HG03280 (cell line): Measurements from ENCODE around the gene LOXL1.
"Not testable (repeated sequence)": the region's sequence is repeated elsewhere in the genome, so short reads cannot be mapped to it uniquely, and the experiment has no call there.

Experiments
- ATAC-seq: cut with Tn5 transposase; IDR thresholded peaks from one replicate; pipeline ENCODE4 v1.9.1; 2021; ENCODE audit warnings: mild to moderate bottlenecking, moderate library complexity; ENCODE audit not compliant: unreplicated experiment

Gene LOXL1

DNA sequence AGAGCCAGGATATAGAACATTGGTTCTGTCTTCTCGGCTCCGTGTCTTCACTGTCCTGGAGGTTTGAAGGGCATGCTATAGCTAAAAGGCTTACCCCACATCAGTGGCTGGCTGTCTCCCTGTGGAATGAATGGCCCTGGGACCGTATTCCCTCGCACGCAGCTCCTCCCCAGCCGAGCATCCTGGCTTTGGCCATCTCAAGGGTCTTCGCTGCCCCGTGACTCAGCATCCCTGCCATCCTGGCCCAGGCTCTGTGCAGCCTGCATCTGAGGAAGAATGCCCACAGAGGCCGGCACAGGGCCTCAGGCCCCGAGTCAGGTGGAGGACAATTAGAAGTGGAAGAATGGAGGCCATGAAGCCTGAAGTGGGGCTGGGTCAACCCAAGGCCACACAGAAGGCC is 11.0 kb downstream of the LOXL1 start:
- ATAC-seq = no peak

DNA sequence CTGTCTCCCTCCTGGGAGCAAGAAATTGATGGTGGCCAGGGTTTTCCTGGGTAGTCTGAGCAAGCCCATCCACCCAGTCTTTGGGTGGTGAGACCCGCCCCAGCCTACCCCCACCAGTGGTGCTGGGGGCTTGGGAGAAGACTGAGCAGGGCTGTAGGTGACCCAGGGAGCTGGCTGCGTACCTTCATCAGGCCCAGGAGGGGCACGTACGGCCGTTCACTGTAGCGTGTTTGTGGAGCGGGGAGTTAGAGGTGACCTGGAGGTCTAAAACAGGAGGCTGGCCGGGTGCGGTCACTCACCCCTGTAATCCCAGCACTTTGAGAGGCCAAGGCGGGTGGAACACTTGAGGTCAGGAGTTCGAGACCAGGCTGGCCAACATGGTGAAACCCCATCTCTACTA is 11.5 kb downstream of the LOXL1 start:
- ATAC-seq = no peak

DNA sequence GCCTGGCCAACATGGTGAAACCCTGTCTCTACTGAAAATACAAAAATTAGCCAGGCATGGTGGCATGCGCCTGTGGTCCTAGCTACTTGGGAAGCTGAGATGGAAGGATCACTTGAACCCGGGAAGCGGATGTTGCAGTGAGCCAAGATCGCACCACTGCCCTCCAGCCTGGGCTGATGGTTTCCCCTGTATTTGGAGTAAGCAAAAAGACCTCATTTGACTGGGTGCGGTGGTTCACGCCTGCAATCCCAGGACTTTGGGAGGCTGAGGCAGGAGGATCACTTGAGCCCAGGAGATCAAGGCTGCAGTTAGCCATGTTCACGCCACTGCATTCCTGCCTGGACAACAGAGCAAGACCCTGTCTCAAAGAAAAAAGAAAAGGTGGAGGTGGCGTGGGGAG is 12.3 kb downstream of the LOXL1 start:
- ATAC-seq = not testable (repeated sequence)

- ATAC-seq = no peak
These were observed 12.9 kb downstream of the LOXL1 start for GRCh38 chr15:73939138-73939537.

DNA sequence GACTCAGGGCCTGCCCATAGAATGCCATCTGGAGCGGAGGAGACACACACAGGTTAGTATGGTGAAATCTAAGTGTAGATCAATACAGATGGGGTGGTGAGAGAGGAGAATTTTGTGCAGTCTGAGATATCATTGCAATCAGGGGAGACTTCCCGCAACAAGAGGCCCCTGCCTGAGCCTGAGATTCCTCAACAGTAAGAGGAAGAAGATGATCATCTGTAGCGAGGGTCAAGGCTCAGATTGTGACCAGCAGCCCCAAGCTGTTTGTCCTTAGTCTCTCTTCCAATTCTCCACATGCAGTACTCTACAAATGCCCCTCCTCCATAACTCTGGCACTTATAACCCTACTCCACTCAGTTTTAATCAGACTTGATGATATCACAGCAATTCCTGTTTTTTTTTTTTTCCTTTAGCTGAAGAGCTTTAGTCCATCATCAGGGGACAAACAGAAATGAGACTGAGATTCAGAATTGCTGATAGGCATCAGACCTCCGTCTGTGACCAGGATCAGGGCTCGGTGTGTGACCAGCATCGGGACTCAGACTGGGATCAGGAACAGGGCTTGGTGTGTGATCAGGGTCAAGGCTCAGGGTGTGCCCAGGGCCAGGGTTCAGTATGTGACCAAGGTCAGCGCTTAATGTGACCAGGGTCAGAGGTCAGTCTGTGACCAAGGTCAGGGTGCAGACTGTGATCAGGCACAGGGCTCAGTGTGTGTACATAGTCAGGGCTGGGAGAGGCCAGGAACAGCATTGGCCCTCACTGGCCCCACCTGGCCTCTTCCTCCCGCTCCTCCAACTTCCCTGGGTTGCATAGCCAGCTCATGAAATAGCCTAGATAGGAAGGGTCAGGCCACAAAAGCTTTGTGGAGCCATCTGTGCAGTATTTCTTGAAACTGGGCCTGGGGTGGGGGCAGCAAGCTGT is 14.1 kb downstream of the LOXL1 start:
- ATAC-seq = no peak

DNA sequence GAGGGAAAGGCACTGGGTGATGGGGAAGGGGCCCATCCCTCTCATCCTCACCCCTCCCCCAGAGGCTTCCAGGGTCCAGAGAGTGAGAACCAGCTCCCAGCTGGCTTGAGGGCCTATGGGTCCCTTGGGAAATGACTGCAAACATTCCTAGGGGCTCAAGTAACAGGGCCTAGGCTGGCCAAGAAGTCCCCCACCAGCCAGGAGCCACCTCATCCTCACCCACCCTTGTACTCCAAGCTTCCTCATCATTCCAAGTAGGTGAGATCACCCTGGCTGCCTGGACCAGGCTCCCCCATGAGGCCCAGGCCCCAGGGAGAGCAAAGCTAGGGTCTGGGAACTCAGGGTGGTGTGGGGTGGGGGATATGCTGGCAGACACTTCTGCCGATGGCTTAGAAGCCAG is 14.8 kb downstream of the LOXL1 start:
- ATAC-seq = no peak

DNA sequence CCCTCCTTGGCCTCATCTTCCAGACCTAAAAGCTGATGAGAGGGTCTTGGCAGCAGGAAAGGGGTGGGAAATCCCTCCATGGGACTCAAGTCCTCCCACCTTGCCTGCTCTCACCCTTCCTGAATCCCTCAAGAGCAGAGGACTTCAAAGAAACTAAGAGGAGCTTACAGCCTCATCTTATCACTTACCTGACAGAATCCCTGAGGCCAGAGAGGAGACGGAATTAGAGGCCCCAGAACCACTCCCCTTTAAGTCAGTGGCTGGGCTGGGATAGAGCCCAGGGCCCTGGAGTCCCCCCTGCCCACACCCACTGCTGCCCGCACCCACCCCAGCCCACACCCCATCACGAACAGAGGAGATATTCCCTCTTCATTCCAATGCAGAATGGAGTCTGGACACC is 15.2 kb downstream of the LOXL1 start:
- no peak for ATAC-seq

- no peak for ATAC-seq
These were observed 15.8 kb downstream of the LOXL1 start for GRCh38 chr15:73941871-73942635.

- ATAC-seq = no peak
These were observed 16.5 kb downstream of the LOXL1 start for GRCh38 chr15:73942751-73943270.

DNA sequence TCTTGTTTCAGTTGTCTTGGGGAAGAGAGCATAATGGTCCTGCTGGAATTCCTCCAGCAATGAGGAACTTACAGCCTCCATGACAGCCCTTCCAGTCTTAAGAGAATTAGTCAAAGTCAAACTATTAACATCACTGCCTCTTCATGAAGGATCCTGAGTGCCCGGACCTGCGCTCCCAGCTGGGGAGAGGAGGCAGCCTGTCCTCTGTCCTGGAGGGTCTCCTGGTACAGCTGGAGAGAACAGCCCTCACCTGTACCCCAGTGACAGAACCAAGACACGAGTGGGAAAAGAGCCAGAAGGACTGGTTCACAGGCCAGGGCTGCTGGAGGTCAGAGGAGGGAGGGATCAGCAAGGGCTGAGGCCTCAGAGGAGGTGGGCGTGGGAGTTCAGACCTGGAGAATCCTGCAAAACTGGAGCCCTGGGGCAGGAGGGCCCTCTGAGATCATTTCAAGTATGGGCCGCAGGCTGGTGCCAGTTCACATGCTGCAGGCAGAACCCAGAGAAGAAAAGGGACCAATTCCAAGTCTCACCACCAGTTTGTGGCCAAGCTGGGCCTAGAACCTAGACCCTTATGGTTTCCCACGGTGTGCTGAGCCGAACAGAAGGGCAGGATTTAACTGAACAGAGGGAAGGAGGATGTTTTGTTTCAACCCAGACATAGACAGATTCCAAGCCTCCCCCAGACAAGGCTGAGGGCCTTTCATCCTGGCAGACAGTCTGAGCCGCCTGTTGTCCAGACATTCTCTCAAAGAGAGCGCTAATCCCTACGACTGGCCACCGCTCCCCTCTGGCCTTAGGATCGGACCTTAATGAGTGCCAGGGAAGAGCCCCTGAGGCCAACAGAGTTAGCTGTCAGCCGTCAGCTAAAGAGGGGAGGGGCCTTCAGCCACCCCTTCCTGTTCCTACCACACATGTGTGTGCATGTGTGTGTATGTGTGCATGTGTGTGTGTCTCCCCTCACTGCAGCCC is 18.2 kb downstream of the LOXL1 start:
- ATAC-seq = no peak

DNA sequence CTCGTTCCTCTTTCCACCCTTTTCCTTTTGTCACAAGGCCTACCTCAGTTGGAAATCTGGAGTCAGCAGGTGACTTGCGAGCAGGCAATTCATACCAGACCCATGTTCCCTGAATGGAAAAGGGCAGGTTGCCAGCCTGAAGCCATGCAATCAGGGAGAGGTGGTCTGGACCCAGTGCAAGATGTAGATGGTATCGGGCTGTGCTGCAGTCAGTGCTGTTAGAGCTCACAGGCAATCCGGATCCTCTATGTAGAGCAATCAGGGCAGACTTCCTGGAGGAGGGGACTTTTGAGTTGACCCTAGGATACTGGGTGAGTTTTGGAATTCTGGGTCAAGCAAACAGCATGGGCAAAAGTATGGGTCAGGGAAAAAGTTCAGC is 18.9 kb downstream of the LOXL1 start:
- ATAC-seq = no peak

- ATAC-seq = no peak
These were observed 19.9 kb downstream of the LOXL1 start for GRCh38 chr15:73946046-73946721.

DNA sequence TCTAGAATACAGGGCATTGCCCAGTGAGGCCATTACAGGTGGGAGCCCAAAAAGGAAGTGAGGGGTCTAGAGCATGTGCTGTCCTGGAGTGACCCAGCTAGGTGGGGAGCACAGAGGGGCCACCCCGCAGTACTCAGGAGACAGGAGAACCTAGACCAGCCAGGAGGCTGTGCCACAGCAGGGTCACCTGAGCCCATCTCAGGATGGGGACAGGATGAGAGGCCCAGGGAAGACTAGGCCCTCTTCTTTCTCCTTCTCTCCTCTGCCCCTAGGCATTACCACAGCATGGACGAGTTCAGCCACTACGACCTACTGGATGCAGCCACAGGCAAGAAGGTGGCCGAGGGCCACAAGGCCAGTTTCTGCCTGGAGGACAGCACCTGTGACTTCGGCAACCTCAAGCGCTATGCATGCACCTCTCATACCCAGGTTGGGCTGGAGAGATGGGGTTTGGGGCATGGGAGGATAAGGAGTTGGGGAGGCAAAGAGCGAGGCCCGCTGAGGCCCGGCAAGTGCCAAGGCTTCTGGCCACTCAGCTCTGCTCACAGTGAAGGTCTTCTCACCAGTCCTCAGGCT is 20.6 kb downstream of the LOXL1 start:
- no peak for ATAC-seq

DNA sequence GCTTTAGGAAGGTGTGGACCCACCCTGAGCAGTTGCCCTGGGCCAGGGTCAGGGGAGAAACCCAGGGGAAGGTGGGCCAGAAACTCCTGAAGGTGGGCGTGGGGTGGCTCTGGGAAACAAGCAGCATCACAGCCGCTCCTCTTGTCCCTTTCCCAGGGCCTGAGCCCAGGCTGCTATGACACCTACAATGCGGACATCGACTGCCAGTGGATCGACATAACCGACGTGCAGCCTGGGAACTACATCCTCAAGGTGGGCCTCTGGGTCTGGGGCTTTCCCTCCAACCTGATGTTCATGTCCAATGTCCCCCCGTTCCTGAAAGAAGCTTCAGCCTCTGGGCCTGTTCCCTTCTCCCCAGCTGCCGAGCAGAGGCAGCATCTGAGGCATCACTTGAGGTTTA is 21.4 kb downstream of the LOXL1 start:
- no peak for ATAC-seq

- no peak for ATAC-seq
These were observed 22.1 kb downstream of the LOXL1 start for GRCh38 chr15:73948396-73948795.

DNA sequence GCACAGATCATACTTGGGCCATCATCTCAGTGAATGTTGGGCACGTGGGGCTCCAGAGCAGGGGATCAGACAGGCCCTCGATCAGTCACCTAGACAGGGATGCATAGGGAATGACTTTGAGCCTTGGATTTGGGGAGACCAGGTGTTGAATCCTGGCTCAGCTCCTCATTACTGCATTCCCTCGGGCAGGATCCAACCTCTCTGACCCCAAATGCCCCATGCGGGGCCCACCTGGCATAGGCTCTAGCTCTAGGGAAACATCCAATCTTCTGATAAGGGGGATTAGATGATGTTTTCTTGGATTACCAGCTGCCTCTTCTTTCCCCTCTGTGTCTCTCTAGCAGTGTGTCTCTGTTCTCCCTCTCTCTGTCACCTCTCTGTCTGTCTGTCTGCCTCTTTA is 22.7 kb downstream of the LOXL1 start:
- no peak for ATAC-seq

- ATAC-seq = no peak
These were observed 23.2 kb downstream of the LOXL1 start for GRCh38 chr15:73949496-73949895.

DNA sequence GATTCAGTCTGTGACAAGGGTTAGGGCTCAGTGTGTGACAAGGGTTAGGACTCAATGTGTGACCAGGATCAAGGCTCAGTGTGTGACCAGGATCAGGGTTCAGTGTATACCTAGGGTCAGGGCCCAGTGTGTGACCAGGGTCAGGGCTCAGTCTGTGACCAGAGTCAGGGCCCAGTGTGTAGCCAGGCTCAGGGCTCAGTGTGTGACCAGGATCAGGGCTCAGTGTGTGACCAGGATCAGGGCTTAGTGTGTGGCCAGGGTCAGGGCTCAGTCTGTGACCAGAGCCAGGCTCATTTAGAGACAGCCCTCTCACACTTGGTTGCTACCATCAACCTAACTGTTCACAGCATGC is 24.2 kb downstream of the LOXL1 start:
- no peak for ATAC-seq

DNA sequence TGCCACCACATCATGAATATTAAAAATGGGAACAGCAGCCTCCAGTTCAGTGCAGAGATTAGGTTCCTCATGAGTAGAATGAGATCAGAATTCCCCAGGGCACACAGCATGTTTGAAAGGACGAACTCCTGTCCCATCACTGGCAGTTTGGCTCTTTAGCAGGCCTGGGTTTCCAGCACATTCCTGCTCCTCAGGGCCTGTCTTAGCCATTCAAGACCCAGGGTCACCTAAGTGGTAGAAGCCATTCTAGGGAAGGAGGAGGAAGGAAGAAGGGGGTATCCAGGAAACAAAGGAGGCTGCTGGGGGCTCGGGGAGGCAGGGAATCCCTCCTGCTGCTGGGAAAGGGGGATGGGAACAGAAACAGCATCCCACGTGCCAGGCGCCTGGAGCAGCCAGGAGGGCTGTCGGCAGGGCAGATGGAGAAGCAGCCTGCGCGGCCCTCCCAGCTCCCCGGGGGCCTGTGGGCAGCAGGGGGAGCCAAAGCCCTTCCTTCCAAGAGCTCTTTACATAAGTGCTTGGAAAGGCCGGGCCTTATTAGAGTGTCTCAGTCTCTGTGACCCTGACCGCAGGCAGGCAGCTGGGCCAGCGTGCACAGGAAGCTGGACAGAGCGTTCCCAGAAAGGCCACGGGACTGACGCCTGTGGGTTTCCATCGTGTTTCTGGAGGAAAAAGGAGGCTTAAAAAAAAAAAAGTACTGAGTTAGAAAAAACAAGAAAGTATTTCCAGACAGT is 24.7 kb downstream of the LOXL1 start:
- no peak for ATAC-seq
